PC-3 (cell line): ENCODE results near the gene SERPINB13. TPM values are rescaled to one million over a fixed set of nuclear protein-coding genes. Genes with fewer than 3 reads are reported as not detected.

Source experiments
- ATAC-seq: fragments of 200-7000 bp; cut with Tn5 transposase; 2 replicates; pipeline ENCODE4 v1.9.1; 2020; ENCODE audit warnings: mild to moderate bottlenecking, moderate library complexity
- BruUV-seq: library from RNA; stranded (reverse); fragments of 400-500 nt; replicated peaks from 2 replicates; lab custom pipeline; 2021; lab: Mats Ljungman, UMichigan
- CTCF ChIA-PET: fragments of 300-600 bp; sonication (Branson Sonifier 250); formaldehyde crosslinking; loops from one replicate; lab custom pipeline; 2022; ENCODE audit warnings: antibody characterized with exemption; lab: Charles Lee
- POLR2A ChIA-PET: fragments of 300-600 bp; sonication (Branson Sonifier 250); formaldehyde crosslinking; loops from one replicate; lab custom pipeline; 2022; ENCODE audit warnings: antibody characterized with exemption; ENCODE audit not compliant: unreplicated experiment; lab: Charles Lee
- DNase-seq: peaks from one replicate; pipeline ENCODE4 v3.0.0-alpha.2; 2015
- H2AFZ ChIP-seq: fragments of 300-600 bp; sonication (generic); 2 replicates; pipeline ENCODE4 v1.6.0; 2016; ENCODE audit warnings: antibody characterized with exemption, low read length
- H3F3A ChIP-seq: fragments of 300-600 bp; sonication (generic); one replicate; pipeline ENCODE4 v1.6.0; 2017; ENCODE audit warnings: antibody characterized with exemption, low read length, control low read depth, mild to moderate bottlenecking; ENCODE audit not compliant: unreplicated experiment
- H3K27ac ChIP-seq: fragments of 300-600 bp; sonication (generic); 2 replicates; pipeline ENCODE4 v1.5.1; 2016; ENCODE audit warnings: mild to moderate bottlenecking, low read length
- H3K27me3 ChIP-seq: fragments of 300-600 bp; sonication (generic); 2 replicates; pipeline ENCODE4 v1.6.1; 2016; ENCODE audit warnings: low read length, mixed read lengths
- H3K36me3 ChIP-seq: fragments of 300-600 bp; sonication (generic); 2 replicates; pipeline ENCODE4 v1.6.1; 2016; ENCODE audit warnings: low read depth, mixed run types, low read length, mixed read lengths
- H3K4me1 ChIP-seq: fragments of 300-600 bp; sonication (generic); 2 replicates; pipeline ENCODE4 v1.5.1; 2016; ENCODE audit warnings: low read length; ENCODE audit not compliant: insufficient read depth
- H3K4me2 ChIP-seq: fragments of 300-600 bp; sonication (generic); 2 replicates; pipeline ENCODE4 v1.6.0; 2016; ENCODE audit warnings: low read length
- H3K4me3 ChIP-seq: fragments of 300-600 bp; sonication (generic); 2 replicates; pipeline ENCODE4 v1.5.1; 2016; ENCODE audit warnings: mild to moderate bottlenecking, low read length, mixed read lengths
- H3K79me2 ChIP-seq: fragments of 300-600 bp; sonication (generic); 2 replicates; pipeline ENCODE4 v1.6.1; 2017; ENCODE audit warnings: low read length, mixed read lengths
- H3K9ac ChIP-seq: fragments of 300-600 bp; sonication (generic); 2 replicates; pipeline ENCODE4 v1.6.0; 2016; ENCODE audit warnings: mild to moderate bottlenecking, low read length
- H3K9me2 ChIP-seq: fragments of 300-600 bp; sonication (generic); replicated peaks from 2 replicates; pipeline ENCODE4 v1.6.1; 2016; ENCODE audit warnings: mixed run types, low read length, mixed read lengths
- H3K9me3 ChIP-seq: fragments of 300-600 bp; sonication (generic); 2 replicates; pipeline ENCODE4 v1.6.1; 2016; ENCODE audit warnings: low read length, mixed read lengths
- H4K20me1 ChIP-seq: fragments of 300-600 bp; sonication (generic); 2 replicates; pipeline ENCODE4 v1.6.1; 2016; ENCODE audit warnings: low read length, mixed read lengths
- CTCF ChIP-seq: fragments of 300-600 bp; sonication (generic); conservative IDR thresholded peaks from 2 replicates; pipeline ENCODE4 v1.5.1; 2017; ENCODE audit warnings: antibody characterized with exemption, low read depth, mild to moderate bottlenecking, low read length
- EZH2 ChIP-seq: fragments of 300-600 bp; sonication (generic); IDR thresholded peaks from one replicate; pipeline ENCODE4 v1.6.1; 2017; ENCODE audit warnings: antibody characterized with exemption, mild to moderate bottlenecking, low read length; ENCODE audit not compliant: unreplicated experiment
- EZH2phosphoT487 ChIP-seq: fragments of 300-600 bp; sonication (generic); IDR thresholded peaks from 2 replicates; pipeline ENCODE4 v1.6.1; 2018; ENCODE audit warnings: mild to moderate bottlenecking, antibody characterized with exemption, low read length, borderline replicate concordance
- intact Hi-C: fragments of 100-400 bp; cut with micrococcal nuclease; formaldehyde crosslinking; loops from 2 replicates; pipeline ENCODE4 v1.9.0; 2023
- total RNA-seq: library from RNA; depleted of rRNA; stranded (reverse); fragments of >200 nt; gene quantifications from 2 replicates; pipeline ENCODE4 v1.2.3, GENCODE V29; 2014

Gene SERPINB13
- total RNA-seq, 1 experiment from 2014 or later: not detected

- no peaks in the 10 kb centered on the region for H3K27me3 ChIP-seq
- no TSS peak for BruUV-seq
- no peak overlapping the region for H3K27ac ChIP-seq
- no peaks in the 10 kb centered on the region for H3K9me3 ChIP-seq
- no peak overlapping the region for H2AFZ ChIP-seq
- H3K9ac ChIP-seq: no peak overlapping the region
- H3F3A ChIP-seq: no peaks in the 10 kb centered on the region
- no peak for ATAC-seq
- H3K79me2 ChIP-seq: no peaks in the 10 kb centered on the region
- intact Hi-C loops: no loop called here
- no peaks in the 10 kb centered on the region for H4K20me1 ChIP-seq
- 0 out of 2 replicates have a peak, but pooled peaks cover 5% of the 10 kb centered on the region for H3K9me2 ChIP-seq
- ChIA-PET CTCF (no interaction called here), POLR2A (no interaction called here)
- no peaks in the 10 kb centered on the region for H3K36me3 ChIP-seq
- TF ChIP-seq EZH2phosphoT487: no peak
- no peak for TF ChIP-seq CTCF
- no peak for TF ChIP-seq EZH2
- no peak overlapping the region for H3K4me3 ChIP-seq
- H3K4me2 ChIP-seq: no peak overlapping the region
- peaks cover 12% of the 10 kb centered on the region; the same call in 1 of the 2 replicates for H3K4me1 ChIP-seq
- no peak for DNase-seq
These were observed 35.4 kb upstream of the SERPINB13 start for GRCh38 chr18:63551769-63552168.

GRCh38 chr18:63552581-63552980 is 34.6 kb upstream of the SERPINB13 start:
- no peak overlapping the region for H3K9ac ChIP-seq
- no peak for ATAC-seq
- TF ChIP-seq EZH2phosphoT487 (no peak), CTCF (no peak), EZH2 (no peak)
- H3K9me2 ChIP-seq: 0 out of 2 replicates have a peak, but pooled peaks cover 5% of the 10 kb centered on the region
- H3K36me3 ChIP-seq: no peaks in the 10 kb centered on the region
- no peaks in the 10 kb centered on the region for H3F3A ChIP-seq
- H4K20me1 ChIP-seq: no peaks in the 10 kb centered on the region
- no TSS peak for BruUV-seq
- peaks cover 12% of the 10 kb centered on the region; the same call in 1 of the 2 replicates for H3K4me1 ChIP-seq
- H3K27ac ChIP-seq: no peak overlapping the region
- H2AFZ ChIP-seq: no peak overlapping the region
- H3K79me2 ChIP-seq: no peaks in the 10 kb centered on the region
- intact Hi-C loops: no loop called here
- ChIA-PET CTCF (no interaction called here), POLR2A (interaction anchor here (0.6 kb wide), 1 partner anchor 80 kb away, joined by 5 read pairs; no protein-coding TSS in a partner anchor)
- H3K4me2 ChIP-seq: no peak overlapping the region
- no peak overlapping the region for H3K4me3 ChIP-seq
- H3K9me3 ChIP-seq: no peaks in the 10 kb centered on the region
- H3K27me3 ChIP-seq: no peaks in the 10 kb centered on the region
- DNase-seq: no peak

- Histone ChIP-seq H3K9ac (no peak overlapping the region), H3K4me2 (no peak overlapping the region), H3K36me3 (no peaks in the 10 kb centered on the region), H2AFZ (no peak overlapping the region), H3K9me2 (0 out of 2 replicates have a peak, but pooled peaks cover 5% of the 10 kb centered on the region), H3K4me3 (no peak overlapping the region), H3F3A (no peaks in the 10 kb centered on the region), H3K27ac (no peak overlapping the region), H3K4me1 (peaks cover 12% of the 10 kb centered on the region; the same call in 1 of the 2 replicates), H3K27me3 (no peaks in the 10 kb centered on the region), H3K79me2 (no peaks in the 10 kb centered on the region), H3K9me3 (no peaks in the 10 kb centered on the region), H4K20me1 (no peaks in the 10 kb centered on the region)
- ATAC-seq (peak; percentile 56), DNase-seq (peak; percentile 41)
- intact Hi-C loops: no loop called here
- TF ChIP-seq CTCF (no peak), EZH2phosphoT487 (no peak), EZH2 (no peak)
- POLR2A ChIA-PET: no interaction called here
- BruUV-seq: no TSS peak
- CTCF ChIA-PET: no interaction called here
These were observed 34.1 kb upstream of the SERPINB13 start for GRCh38 chr18:63553081-63553480.
